Uterus (tissue), 2 donors: ENCODE results near the gene CCDC194.

ENCODE experiments used
- CTCF ChIP-seq, 4 experiments: fragments of 200-600 bp in 2 of 4; fragments of 450-650 bp in 2 of 4; sonication (generic) in 2 of 4; IDR thresholded peaks; one replicate each; pipeline ENCODE4 v1.5.1; 2016 to 2019; ENCODE audit warnings: antibody characterized with exemption in 4 of 4, mild to moderate bottlenecking in 2 of 4, moderate library complexity in 1 of 4
- POLR2A ChIP-seq, 2 donors: fragments of 450-650 bp; IDR thresholded peaks; one replicate each; pipeline ENCODE4 v1.6.1; 2016; ENCODE audit warnings: antibody characterized with exemption in 2 of 2, mild to moderate bottlenecking in 1 of 2, moderate library complexity in 1 of 2

- peak in 2 of 4 experiments; percentile 29 to 37 for TF ChIP-seq CTCF (IDR thresholded peaks at IDR 0.05)
- no peak for TF ChIP-seq POLR2A (IDR thresholded peaks at IDR 0.05)
These were observed 30.9 kb upstream of the CCDC194 start for GRCh38 chr19:17424743-17425365.
